Stimulated activated memory B cell treated with anti-CD40 and anti-IgM and Interleukin-4, amounts not matched to agents 10 μg/mL and 1 μg/mL and 100 μg/mL, for 72 hours (primary cell): ENCODE measurements around the gene DOCK9.
A peak's percentile ranks its signal among the peaks of the same experiment; 100 is the strongest.

Source experiments
- ATAC-seq: fragments of 150-1000 bp; cut with Tn5 transposase; 2 replicates; pipeline ENCODE4 v1.10.0; 2021
- H3K27ac Mint-ChIP-seq: one replicate; pipeline ENCODE4 v1.8.0; 2022; ENCODE audit warnings: mild to moderate bottlenecking, mixed read lengths
- H3K27me3 Mint-ChIP-seq: one replicate; pipeline ENCODE4 v1.8.0; 2022; ENCODE audit warnings: mixed read lengths
- H3K36me3 Mint-ChIP-seq: one replicate; pipeline ENCODE4 v1.8.0; 2022; ENCODE audit warnings: mixed read lengths
- H3K4me1 Mint-ChIP-seq: one replicate; pipeline ENCODE4 v1.8.0; 2022; ENCODE audit warnings: mixed read lengths
- H3K4me3 Mint-ChIP-seq: one replicate; pipeline ENCODE4 v1.8.0; 2022; ENCODE audit warnings: mild to moderate bottlenecking, moderate library complexity, mixed read lengths
- H3K9me3 Mint-ChIP-seq: one replicate; pipeline ENCODE4 v1.8.0; 2022; ENCODE audit warnings: mixed read lengths

Gene DOCK9

GRCh38 chr13:98927951-98928927, 49.6 kb downstream of the DOCK9 start:
- Mint-ChIP-seq H3K36me3 (peaks cover 21% of the 10 kb centered on the region), H3K9me3 (no peaks in the 10 kb centered on the region), H3K27ac (no peak overlapping the region), H3K4me3 (no peak overlapping the region), H3K4me1 (peaks cover 8% of the 10 kb centered on the region), H3K27me3 (no peaks in the 10 kb centered on the region)
- no peak for ATAC-seq

GRCh38 chr13:98925949-98926348, 51.9 kb downstream of the DOCK9 start:
- no peak for ATAC-seq
- H3K27me3 Mint-ChIP-seq = no peaks in the 10 kb centered on the region

DNA sequence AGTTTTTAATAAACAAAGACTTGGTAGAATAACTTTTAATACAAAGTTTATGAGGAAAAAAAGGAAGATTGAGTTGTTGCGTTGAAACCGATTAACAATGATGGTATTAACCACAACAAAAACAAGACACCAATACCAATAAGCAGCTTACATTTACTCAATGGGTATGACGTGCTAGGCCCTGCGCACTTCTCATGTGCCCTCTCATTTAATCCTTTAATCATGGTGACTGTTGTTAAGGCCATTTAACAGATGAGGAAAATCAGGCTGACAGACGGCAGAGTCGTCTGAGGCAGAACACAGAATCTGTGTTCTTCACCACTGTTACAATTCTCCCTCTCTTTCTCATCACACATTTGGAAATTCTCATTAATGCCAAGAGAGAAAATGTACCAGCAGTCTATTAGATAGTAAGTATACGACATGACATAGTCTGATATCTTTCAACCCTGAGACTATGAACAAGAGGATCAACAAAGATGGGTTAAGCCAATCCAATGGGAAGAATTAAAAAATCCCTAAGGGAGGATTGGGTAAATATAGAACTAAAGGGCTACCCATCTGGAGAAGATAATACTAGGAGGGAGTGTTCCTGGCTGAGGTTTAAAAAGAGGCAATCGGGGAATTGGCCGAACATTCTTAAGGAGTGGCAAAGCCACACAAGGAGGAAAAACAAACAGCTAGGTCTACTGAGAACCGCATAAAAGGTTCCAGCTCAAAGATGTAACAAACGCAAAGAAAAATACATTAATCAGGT, 54.0 kb downstream of the DOCK9 start:
- Mint-ChIP-seq H3K9me3 (no peaks in the 10 kb centered on the region), H3K27ac (no peak overlapping the region), H3K4me3 (no peak overlapping the region), H3K36me3 (peaks cover 44% of the 10 kb centered on the region), H3K27me3 (no peaks in the 10 kb centered on the region), H3K4me1 (peaks cover 8% of the 10 kb centered on the region)
- ATAC-seq = no peak

More at GRCh38 chr13:98925949-98926348, 51.9 kb downstream of the DOCK9 start:
- H3K36me3 Mint-ChIP-seq = peaks cover 38% of the 10 kb centered on the region
- H3K9me3 Mint-ChIP-seq = no peaks in the 10 kb centered on the region
- H3K4me1 Mint-ChIP-seq = peaks cover 8% of the 10 kb centered on the region
- no peak overlapping the region for H3K27ac Mint-ChIP-seq
- H3K4me3 Mint-ChIP-seq = no peak overlapping the region

GRCh38 chr13:98922306-98922705, 55.6 kb downstream of the DOCK9 start:
- Mint-ChIP-seq H3K36me3 (peaks cover 49% of the 10 kb centered on the region), H3K27me3 (no peaks in the 10 kb centered on the region), H3K27ac (no peak overlapping the region), H3K9me3 (peaks cover 3% of the 10 kb centered on the region), H3K4me3 (no peak overlapping the region), H3K4me1 (peaks cover 14% of the 10 kb centered on the region)
- no peak for ATAC-seq

GRCh38 chr13:98921786-98922185, 56.1 kb downstream of the DOCK9 start:
- Mint-ChIP-seq H3K27me3 (no peaks in the 10 kb centered on the region), H3K4me3 (no peak overlapping the region), H3K9me3 (peaks cover 3% of the 10 kb centered on the region), H3K36me3 (peaks cover 47% of the 10 kb centered on the region), H3K4me1 (peaks cover 14% of the 10 kb centered on the region), H3K27ac (no peak overlapping the region)
- no peak for ATAC-seq

- Mint-ChIP-seq H3K4me1 (peaks cover 14% of the 10 kb centered on the region), H3K36me3 (peaks cover 40% of the 10 kb centered on the region), H3K9me3 (peaks cover 3% of the 10 kb centered on the region), H3K4me3 (no peak overlapping the region), H3K27me3 (no peaks in the 10 kb centered on the region), H3K27ac (no peak overlapping the region)
- no peak for ATAC-seq
These were observed 56.8 kb downstream of the DOCK9 start for GRCh38 chr13:98921015-98921580.

GRCh38 chr13:98919566-98919965, 58.3 kb downstream of the DOCK9 start:
- ATAC-seq = no peak
- peaks cover 3% of the 10 kb centered on the region for H3K9me3 Mint-ChIP-seq
- H3K27me3 Mint-ChIP-seq = no peaks in the 10 kb centered on the region
- H3K4me1 Mint-ChIP-seq = peaks cover 14% of the 10 kb centered on the region
- H3K36me3 Mint-ChIP-seq = peaks cover 50% of the 10 kb centered on the region
- no peak overlapping the region for H3K4me3 Mint-ChIP-seq
- H3K27ac Mint-ChIP-seq = no peak overlapping the region

GRCh38 chr13:98918771-98919170, 59.1 kb downstream of the DOCK9 start:
- H3K4me3 Mint-ChIP-seq = no peak overlapping the region
- H3K27me3 Mint-ChIP-seq = no peaks in the 10 kb centered on the region
- peaks cover 47% of the 10 kb centered on the region for H3K36me3 Mint-ChIP-seq
- no peak for ATAC-seq
- peaks cover 3% of the 10 kb centered on the region for H3K9me3 Mint-ChIP-seq
- no peak overlapping the region for H3K27ac Mint-ChIP-seq
- peaks cover 14% of the 10 kb centered on the region for H3K4me1 Mint-ChIP-seq

- Mint-ChIP-seq H3K27me3 (no peaks in the 10 kb centered on the region), H3K4me1 (peaks cover 14% of the 10 kb centered on the region), H3K36me3 (peaks cover 43% of the 10 kb centered on the region)
These were observed 60.7 kb downstream of the DOCK9 start for GRCh38 chr13:98917116-98917515.

DNA sequence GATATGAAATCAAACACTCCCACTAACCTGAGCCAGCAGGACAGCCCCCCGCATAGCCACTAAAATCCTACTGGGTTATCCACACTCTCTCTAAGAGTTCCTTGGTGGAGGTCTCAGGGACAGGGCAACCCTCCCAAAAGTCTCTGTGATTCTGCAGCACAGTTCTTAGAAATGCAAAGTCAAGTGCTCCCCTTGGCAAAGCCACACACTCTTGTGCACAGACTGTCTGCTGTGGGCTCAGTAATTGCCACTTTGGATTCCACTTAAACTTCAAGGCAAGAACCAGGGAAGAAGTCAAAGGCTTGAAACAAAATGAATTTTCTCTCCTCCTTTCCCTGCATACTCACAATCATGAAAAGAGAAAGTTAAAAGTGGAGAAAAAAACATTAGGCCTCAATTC, 61.5 kb downstream of the DOCK9 start:
- no peaks in the 10 kb centered on the region for H3K27me3 Mint-ChIP-seq
- no peak overlapping the region for H3K4me3 Mint-ChIP-seq
- ATAC-seq = no peak
- H3K36me3 Mint-ChIP-seq = peaks cover 35% of the 10 kb centered on the region
- peaks cover 14% of the 10 kb centered on the region for H3K4me1 Mint-ChIP-seq
- H3K27ac Mint-ChIP-seq = no peak overlapping the region
- H3K9me3 Mint-ChIP-seq = peaks cover 3% of the 10 kb centered on the region

More at GRCh38 chr13:98917116-98917515, 60.7 kb downstream of the DOCK9 start:
- H3K4me3 Mint-ChIP-seq = no peak overlapping the region
- H3K27ac Mint-ChIP-seq = no peak overlapping the region
- no peak for ATAC-seq
- peaks cover 3% of the 10 kb centered on the region for H3K9me3 Mint-ChIP-seq

GRCh38 chr13:98915981-98916380, 61.9 kb downstream of the DOCK9 start:
- Mint-ChIP-seq H3K27ac (no peak overlapping the region), H3K27me3 (no peaks in the 10 kb centered on the region), H3K4me1 (peaks cover 14% of the 10 kb centered on the region), H3K4me3 (no peak overlapping the region), H3K36me3 (peaks cover 32% of the 10 kb centered on the region), H3K9me3 (peaks cover 3% of the 10 kb centered on the region)
- ATAC-seq = no peak

- no peak for ATAC-seq
- Mint-ChIP-seq H3K27me3 (no peaks in the 10 kb centered on the region), H3K4me3 (no peak overlapping the region), H3K9me3 (peaks cover 3% of the 10 kb centered on the region), H3K27ac (no peak overlapping the region), H3K36me3 (peaks cover 32% of the 10 kb centered on the region), H3K4me1 (peaks cover 18% of the 10 kb centered on the region)
These were observed 62.3 kb downstream of the DOCK9 start for GRCh38 chr13:98915563-98915962.

DNA sequence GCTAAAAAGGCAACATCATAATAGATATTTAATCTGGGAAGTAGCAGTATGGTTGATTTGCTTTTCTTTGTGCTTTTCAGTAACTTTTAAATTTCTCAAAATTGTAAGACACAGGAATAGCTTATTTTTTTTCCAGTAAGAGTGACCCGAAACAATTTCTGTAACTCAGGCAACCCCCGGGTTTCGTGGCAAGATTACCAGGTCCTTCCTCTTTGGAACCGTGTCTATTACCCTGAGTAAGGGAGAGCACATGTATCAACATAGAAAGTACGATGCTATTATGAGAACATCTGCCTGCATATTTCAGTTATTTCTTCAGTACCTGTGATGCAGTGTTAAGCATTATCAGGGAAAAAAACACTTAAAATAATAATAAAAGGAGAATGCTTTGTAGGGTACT, 64.1 kb downstream of the DOCK9 start:
- no peak overlapping the region for H3K4me3 Mint-ChIP-seq
- no peak overlapping the region for H3K27ac Mint-ChIP-seq
- H3K9me3 Mint-ChIP-seq = peaks cover 3% of the 10 kb centered on the region
- ATAC-seq = no peak
- peaks cover 12% of the 10 kb centered on the region for H3K4me1 Mint-ChIP-seq
- no peaks in the 10 kb centered on the region for H3K27me3 Mint-ChIP-seq
- peaks cover 26% of the 10 kb centered on the region for H3K36me3 Mint-ChIP-seq

DNA sequence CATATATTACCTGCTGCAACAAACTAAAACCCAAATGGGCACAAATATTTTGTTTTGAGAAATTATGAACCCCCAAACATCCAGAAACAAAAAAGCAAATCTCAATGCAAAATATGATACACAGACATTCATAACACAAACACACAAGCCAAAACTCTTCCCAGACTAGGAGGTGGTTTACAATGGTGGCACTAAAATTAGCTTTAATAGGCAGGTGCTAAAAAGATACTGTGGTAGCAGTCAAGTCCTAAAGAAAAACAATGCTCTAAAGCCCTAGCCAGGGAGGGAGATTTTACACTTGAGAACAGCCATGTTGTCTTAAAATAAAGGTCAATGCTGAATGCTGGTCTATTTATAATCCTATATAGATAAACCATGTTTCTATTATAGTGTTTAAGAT, 65.0 kb downstream of the DOCK9 start:
- Mint-ChIP-seq H3K27me3 (no peaks in the 10 kb centered on the region), H3K9me3 (no peaks in the 10 kb centered on the region), H3K4me1 (peaks cover 7% of the 10 kb centered on the region), H3K27ac (no peak overlapping the region), H3K4me3 (no peak overlapping the region), H3K36me3 (peaks cover 21% of the 10 kb centered on the region)
- no peak for ATAC-seq

DNA sequence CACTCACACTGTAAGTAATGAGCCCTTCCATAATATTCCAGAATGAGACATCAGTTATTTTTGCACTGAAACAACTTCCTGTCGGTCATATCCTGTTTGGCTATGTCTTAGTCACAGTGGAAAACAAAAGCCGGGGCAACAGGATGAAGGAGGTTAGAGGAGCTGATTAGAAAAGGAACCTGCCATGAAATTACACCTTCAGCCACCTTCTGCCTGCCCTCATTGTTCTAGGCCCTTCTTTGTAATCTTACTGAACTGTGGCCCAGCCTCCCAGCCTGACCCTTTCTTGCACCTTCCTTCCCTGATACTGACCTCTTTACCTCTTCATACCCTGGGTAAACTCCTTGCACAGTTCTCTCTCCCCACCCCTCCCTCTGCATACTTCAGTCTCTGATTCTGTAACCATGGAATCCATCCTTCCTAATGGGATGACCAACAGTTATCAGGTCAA, 67.3 kb downstream of the DOCK9 start:
- Mint-ChIP-seq H3K36me3 (peaks cover 21% of the 10 kb centered on the region), H3K27ac (no peak overlapping the region), H3K27me3 (no peaks in the 10 kb centered on the region), H3K4me1 (peaks cover 7% of the 10 kb centered on the region), H3K9me3 (no peaks in the 10 kb centered on the region), H3K4me3 (no peak overlapping the region)
- peak; percentile 36 for ATAC-seq
